ENCODE results near the gene C12orf75.
"Not testable (repeated sequence)": the region's sequence is repeated elsewhere in the genome, so short reads cannot be mapped to it uniquely, and the experiment has no call there.

GRCh38 chr12:105404134-105404533, 73.6 kb downstream of the C12orf75 start:
- TF ChIP-seq, protein P1, sequence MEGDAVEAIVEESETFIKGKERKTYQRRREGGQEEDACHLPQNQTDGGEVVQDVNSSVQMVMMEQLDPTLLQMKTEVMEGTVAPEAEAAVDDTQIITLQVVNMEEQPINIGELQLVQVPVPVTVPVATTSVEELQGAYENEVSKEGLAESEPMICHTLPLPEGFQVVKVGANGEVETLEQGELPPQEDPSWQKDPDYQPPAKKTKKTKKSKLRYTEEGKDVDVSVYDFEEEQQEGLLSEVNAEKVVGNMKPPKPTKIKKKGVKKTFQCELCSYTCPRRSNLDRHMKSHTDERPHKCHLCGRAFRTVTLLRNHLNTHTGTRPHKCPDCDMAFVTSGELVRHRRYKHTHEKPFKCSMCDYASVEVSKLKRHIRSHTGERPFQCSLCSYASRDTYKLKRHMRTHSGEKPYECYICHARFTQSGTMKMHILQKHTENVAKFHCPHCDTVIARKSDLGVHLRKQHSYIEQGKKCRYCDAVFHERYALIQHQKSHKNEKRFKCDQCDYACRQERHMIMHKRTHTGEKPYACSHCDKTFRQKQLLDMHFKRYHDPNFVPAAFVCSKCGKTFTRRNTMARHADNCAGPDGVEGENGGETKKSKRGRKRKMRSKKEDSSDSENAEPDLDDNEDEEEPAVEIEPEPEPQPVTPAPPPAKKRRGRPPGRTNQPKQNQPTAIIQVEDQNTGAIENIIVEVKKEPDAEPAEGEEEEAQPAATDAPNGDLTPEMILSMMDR (IDR thresholded peaks at IDR 0.05) = not testable (repeated sequence)
- not testable (repeated sequence) for TF ChIP-seq POLR2A (IDR thresholded peaks at IDR 0.05)
